ENCODE measurements around the gene PRR3.

GRCh38 chr6:30562470-30563425 is 5.7 kb downstream of the PRR3 start:
- no peak for TF ChIP-seq CTCF (conservative IDR thresholded peaks at IDR 0.05)
- no peak for TF ChIP-seq ZFX (IDR thresholded peaks at IDR 0.05)
